OCI-LY7 (cell line): Measurements from ENCODE around the gene DAB2IP. TPM values are rescaled to one million over a fixed set of nuclear protein-coding genes. Genes with fewer than 3 reads are reported as not detected.
A peak's percentile ranks its signal among the peaks of the same experiment; 100 is the strongest.

ENCODE experiments used
- BruUV-seq: library from RNA; stranded (reverse); fragments of 400-500 nt; replicated peaks from 2 replicates; lab custom pipeline; 2021; lab: Mats Ljungman, UMichigan
- CTCF ChIA-PET: fragments of 300-600 bp; sonication (Branson Sonifier 250); formaldehyde crosslinking; loops from one replicate; lab custom pipeline; 2022; ENCODE audit warnings: antibody characterized with exemption; ENCODE audit not compliant: unreplicated experiment; lab: Charles Lee
- POLR2A ChIA-PET: fragments of 300-600 bp; sonication (Branson Sonifier 250); formaldehyde crosslinking; loops from one replicate; lab custom pipeline; 2022; ENCODE audit warnings: antibody characterized with exemption; lab: Charles Lee
- DNase-seq: peaks from one replicate; pipeline ENCODE4 v3.0.0-alpha.2; 2015; ENCODE audit warnings: low spot score
- H2AFZ ChIP-seq: fragments of 200-600 bp; sonication (generic), shearing (Covaris generic); 2 replicates; pipeline ENCODE4 v1.6.1; 2014; ENCODE audit warnings: mild to moderate bottlenecking, antibody characterized with exemption, low read length, moderate library complexity
- H3K27ac ChIP-seq: fragments of 200-600 bp; sonication (generic); 2 replicates; pipeline ENCODE4 v1.5.1; 2014; ENCODE audit warnings: mixed run types, low read depth, mild to moderate bottlenecking, moderate library complexity, low read length, inconsistent platforms; ENCODE audit not compliant: poor library complexity, severe bottlenecking
- H3K36me3 ChIP-seq: fragments of 200-600 bp; sonication (generic); 2 replicates; pipeline ENCODE4 v1.6.1; 2014; ENCODE audit warnings: mild to moderate bottlenecking, antibody characterized with exemption, low read length, moderate library complexity, mixed read lengths; ENCODE audit not compliant: insufficient read depth
- H3K4me1 ChIP-seq: fragments of 200-600 bp; sonication (generic); 2 replicates; pipeline ENCODE4 v1.5.1; 2014; ENCODE audit warnings: mild to moderate bottlenecking, low read length; ENCODE audit not compliant: insufficient read depth, poor library complexity, severe bottlenecking
- H3K4me2 ChIP-seq: fragments of 200-600 bp; sonication (generic); 2 replicates; pipeline ENCODE4 v1.6.1; 2014; ENCODE audit warnings: mild to moderate bottlenecking, low read length
- H3K4me3 ChIP-seq: fragments of 200-600 bp; sonication (generic); 2 replicates; pipeline ENCODE4 v1.5.1; 2014; ENCODE audit warnings: mild to moderate bottlenecking, low read depth, low read length; ENCODE audit not compliant: poor library complexity, severe bottlenecking
- H3K79me2 ChIP-seq: fragments of 200-600 bp; sonication (generic); 2 replicates; pipeline ENCODE4 v1.6.1; 2016; ENCODE audit warnings: low read depth, mild to moderate bottlenecking, low read length, moderate library complexity, mixed read lengths; ENCODE audit not compliant: insufficient read depth
- H3K9me2 ChIP-seq: fragments of 200-600 bp; sonication (generic); 2 replicates; pipeline ENCODE4 v1.6.1; 2016; ENCODE audit warnings: mild to moderate bottlenecking, low read length, mixed read lengths; ENCODE audit not compliant: insufficient read depth
- H3K9me3 ChIP-seq: fragments of 200-600 bp; sonication (generic); 2 replicates; pipeline ENCODE4 v1.6.1; 2014; ENCODE audit warnings: mild to moderate bottlenecking, mixed run types, low read length, mixed read lengths
- H4K20me1 ChIP-seq: fragments of 200-600 bp; sonication (generic); 2 replicates; pipeline ENCODE4 v1.6.1; 2014; ENCODE audit warnings: mild to moderate bottlenecking, antibody characterized with exemption, low read length, moderate library complexity, mixed read lengths; ENCODE audit not compliant: insufficient read depth
- EZH2phosphoT487 ChIP-seq: fragments of 200-600 bp; sonication (generic); IDR thresholded peaks from 2 replicates; pipeline ENCODE4 v1.6.1; 2018; ENCODE audit warnings: low read depth, borderline replicate concordance, mild to moderate bottlenecking, mixed run types, antibody characterized with exemption, low read length, moderate library complexity, mixed read lengths
- intact Hi-C: fragments of 100-400 bp; cut with micrococcal nuclease; formaldehyde crosslinking; loops from one replicate; pipeline ENCODE4 v1.10.0; 2022; ENCODE audit not compliant: unreplicated experiment
- total RNA-seq, 2 experiments: library from RNA; depleted of rRNA in 1 of 2; stranded (reverse); fragments of >200 nt in 1 of 2; shearing (Covaris generic) in 1 of 2; gene quantifications; 2 replicates each; pipeline ENCODE4 v1.2.3, GENCODE V29; 2014 to 2022
- TF ChIP-seq, protein P1 (sequence below): fragments of 200-600 bp; sonication (generic); conservative IDR thresholded peaks from 2 replicates; pipeline ENCODE4 v1.5.1; 2014; ENCODE audit warnings: mild to moderate bottlenecking, antibody characterized with exemption, low read length, moderate library complexity, mixed read lengths

DAB2IP gene
- total RNA-seq, 2 experiments from 2014 or later, result 3.9 to 11.1 TPM

GRCh38 chr9:121691890-121692289 is 40.5 kb downstream of the DAB2IP start:
- intact Hi-C loops, result no loop called here
- no peaks in the 10 kb centered on the region for H3K79me2 ChIP-seq
- DNase-seq, result no peak
- BruUV-seq, result no TSS peak
- CTCF ChIA-PET, result interaction anchor here (0.6 to 1.2 kb wide), 2 partner anchors 43 to 194 kb away, joined by 3 to 7 read pairs; no protein-coding TSS in a partner anchor
- H3K4me1 ChIP-seq, result peaks cover 17% of the 10 kb centered on the region
- no peaks in the 10 kb centered on the region for H3K9me2 ChIP-seq
- no peak overlapping the region for H3K4me3 ChIP-seq
- H3K9me3 ChIP-seq, result no peaks in the 10 kb centered on the region
- no peak for TF ChIP-seq EZH2phosphoT487
- TF ChIP-seq, protein P1, sequence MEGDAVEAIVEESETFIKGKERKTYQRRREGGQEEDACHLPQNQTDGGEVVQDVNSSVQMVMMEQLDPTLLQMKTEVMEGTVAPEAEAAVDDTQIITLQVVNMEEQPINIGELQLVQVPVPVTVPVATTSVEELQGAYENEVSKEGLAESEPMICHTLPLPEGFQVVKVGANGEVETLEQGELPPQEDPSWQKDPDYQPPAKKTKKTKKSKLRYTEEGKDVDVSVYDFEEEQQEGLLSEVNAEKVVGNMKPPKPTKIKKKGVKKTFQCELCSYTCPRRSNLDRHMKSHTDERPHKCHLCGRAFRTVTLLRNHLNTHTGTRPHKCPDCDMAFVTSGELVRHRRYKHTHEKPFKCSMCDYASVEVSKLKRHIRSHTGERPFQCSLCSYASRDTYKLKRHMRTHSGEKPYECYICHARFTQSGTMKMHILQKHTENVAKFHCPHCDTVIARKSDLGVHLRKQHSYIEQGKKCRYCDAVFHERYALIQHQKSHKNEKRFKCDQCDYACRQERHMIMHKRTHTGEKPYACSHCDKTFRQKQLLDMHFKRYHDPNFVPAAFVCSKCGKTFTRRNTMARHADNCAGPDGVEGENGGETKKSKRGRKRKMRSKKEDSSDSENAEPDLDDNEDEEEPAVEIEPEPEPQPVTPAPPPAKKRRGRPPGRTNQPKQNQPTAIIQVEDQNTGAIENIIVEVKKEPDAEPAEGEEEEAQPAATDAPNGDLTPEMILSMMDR, result no peak
- H3K36me3 ChIP-seq, result no peaks in the 10 kb centered on the region
- POLR2A ChIA-PET, result interaction anchor here (1.6 kb wide), 1 partner anchor 298 kb away, joined by 4 read pairs; no protein-coding TSS in a partner anchor
- H3K4me2 ChIP-seq, result no peak overlapping the region
- H2AFZ ChIP-seq, result 0 out of 2 replicates have a peak overlapping the region, but pooled peaks have one; percentile 22
- no peak overlapping the region for H3K27ac ChIP-seq
- no peaks in the 10 kb centered on the region for H4K20me1 ChIP-seq

- Histone ChIP-seq H3K36me3 (no peaks in the 10 kb centered on the region), H3K9me2 (no peaks in the 10 kb centered on the region), H3K27ac (no peak overlapping the region), H3K79me2 (no peaks in the 10 kb centered on the region), H3K4me3 (no peak overlapping the region), H3K4me1 (peaks cover 22% of the 10 kb centered on the region), H2AFZ (no peak overlapping the region), H3K9me3 (no peaks in the 10 kb centered on the region), H3K4me2 (no peak overlapping the region), H4K20me1 (no peaks in the 10 kb centered on the region)
- no TSS peak for BruUV-seq
- POLR2A ChIA-PET, result interaction anchor here (0.6 to 1.6 kb wide), 2 partner anchors 215 to 297 kb away, joined by 4 to 6 read pairs; no protein-coding TSS in a partner anchor
- intact Hi-C loops, result no loop called here
- no peak for TF ChIP-seq EZH2phosphoT487
- TF ChIP-seq, protein P1, result no peak
- CTCF ChIA-PET, result interaction anchor here (1.2 kb wide), 1 partner anchor 42 kb away, joined by 7 read pairs; no protein-coding TSS in a partner anchor
- DNase-seq, result no peak
Observed at GRCh38 chr9:121692606-121693387, 41.4 kb downstream of the DAB2IP start.

- H3K4me3 ChIP-seq, result no peak overlapping the region
- peaks cover 24% of the 10 kb centered on the region for H3K4me1 ChIP-seq
- H3K4me2 ChIP-seq, result no peak overlapping the region
- H3K79me2 ChIP-seq, result no peaks in the 10 kb centered on the region
- no TSS peak for BruUV-seq
- no peaks in the 10 kb centered on the region for H4K20me1 ChIP-seq
- intact Hi-C loops, result no loop called here
- CTCF ChIA-PET, result no interaction called here
- TF ChIP-seq, protein P1, result no peak
- TF ChIP-seq EZH2phosphoT487, result no peak
- H3K27ac ChIP-seq, result no peak overlapping the region
- H3K36me3 ChIP-seq, result no peaks in the 10 kb centered on the region
- DNase-seq, result no peak
- no peak overlapping the region for H2AFZ ChIP-seq
- no peaks in the 10 kb centered on the region for H3K9me2 ChIP-seq
- no peaks in the 10 kb centered on the region for H3K9me3 ChIP-seq
- POLR2A ChIA-PET, result interaction anchor here (0.6 kb wide), 1 partner anchor 216 kb away, joined by 6 read pairs; no protein-coding TSS in a partner anchor
Observed at GRCh38 chr9:121693388-121693670, 41.9 kb downstream of the DAB2IP start.
